VCaP (cell line): Measurements from ENCODE around the gene GGTLC2.
"Not testable (repeated sequence)": the region's sequence is repeated elsewhere in the genome, so short reads cannot be mapped to it uniquely, and the experiment has no call there.

ENCODE experiments used
- H3K27ac ChIP-seq: fragments of 450-650 bp; 2 replicates; pipeline ENCODE4 v1.5.1; 2017
- CTCF ChIP-seq: fragments of 450-650 bp; conservative IDR thresholded peaks from 2 replicates; pipeline ENCODE4 v1.5.1; 2017; ENCODE audit warnings: mild to moderate bottlenecking, moderate library complexity

The GGTLC2 gene

DNA sequence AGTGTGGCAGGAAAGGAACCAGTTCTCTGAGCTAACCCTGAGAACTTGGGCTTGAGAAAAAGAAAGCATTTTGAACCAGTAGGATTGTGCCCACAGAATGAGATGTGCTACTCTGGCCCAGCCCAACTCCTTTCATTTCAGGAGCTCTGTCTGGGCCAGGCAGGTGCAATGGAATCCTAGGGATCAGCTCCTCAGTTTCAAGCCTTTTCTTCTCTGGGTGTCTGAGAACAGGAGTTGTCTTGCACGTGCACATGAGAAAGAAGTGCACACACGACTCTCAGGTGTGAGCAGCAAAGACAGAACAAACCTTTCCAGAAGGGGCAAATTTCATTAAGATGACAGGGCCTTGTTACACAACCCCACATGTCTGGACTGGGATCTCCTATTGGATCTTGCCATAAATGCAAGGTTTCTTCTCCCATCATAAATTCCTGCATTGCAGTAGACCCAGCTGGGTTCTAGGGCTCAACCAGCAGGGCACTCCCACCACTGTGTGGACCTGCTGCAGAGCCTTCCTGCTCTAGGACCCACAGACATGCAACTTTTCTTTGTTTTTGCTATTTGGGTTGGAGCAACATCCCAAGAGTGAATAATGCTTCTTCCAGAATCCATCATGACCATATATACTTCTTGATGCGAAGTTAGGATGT, 24.5 kb upstream of the GGTLC2 start:
- no peak for TF ChIP-seq CTCF
- H3K27ac ChIP-seq: no peak overlapping the region

DNA sequence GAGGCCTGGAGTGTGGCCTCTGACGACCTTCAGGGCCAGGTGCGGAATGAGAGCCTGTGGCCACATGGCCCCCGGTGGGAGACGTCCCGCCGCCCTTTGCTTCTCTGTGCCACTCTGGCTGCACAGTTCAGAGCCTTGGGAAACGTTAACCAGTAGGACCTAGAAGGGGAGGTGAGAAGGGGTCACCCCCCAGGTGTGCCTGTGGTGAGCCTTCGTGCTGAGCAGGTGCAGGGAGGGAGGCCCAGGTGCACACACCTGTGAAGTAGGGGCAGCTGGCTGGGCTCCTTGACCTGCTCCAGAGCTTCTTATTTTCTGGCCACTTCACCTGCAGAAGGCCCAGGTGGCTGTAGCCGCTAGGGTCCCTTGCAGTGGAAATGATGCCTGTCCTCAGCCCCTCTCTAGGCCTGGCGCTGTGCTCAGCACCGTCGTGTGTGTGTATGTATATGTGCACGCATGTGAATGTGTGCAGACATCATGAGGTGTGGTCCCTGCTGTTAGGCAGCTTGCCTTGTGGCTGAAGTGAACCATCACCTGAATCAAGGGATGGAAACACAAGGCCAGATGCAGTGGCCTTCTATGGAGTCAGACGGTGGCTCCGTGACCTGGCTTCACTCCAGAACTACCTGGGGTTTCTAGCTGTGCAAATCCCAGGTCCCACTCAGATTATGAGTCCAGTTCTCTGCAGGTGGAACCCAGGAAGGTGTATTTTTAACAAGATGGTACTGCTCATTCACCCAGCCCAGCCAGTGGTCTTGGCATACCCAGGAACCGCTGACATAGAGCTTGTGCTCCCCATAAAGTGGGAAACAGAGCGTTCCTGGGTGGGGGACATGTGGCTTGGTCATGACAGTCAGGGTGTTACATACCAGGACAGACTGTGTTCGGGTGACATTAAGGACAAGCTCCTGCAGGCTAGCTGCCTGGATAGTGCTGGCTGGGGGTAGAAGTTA, 15.6 kb upstream of the GGTLC2 start:
- not testable (repeated sequence) for H3K27ac ChIP-seq

- H3K27ac ChIP-seq: not testable (repeated sequence)
Measured at GRCh38 chr22:22631223-22631652, 13.2 kb upstream of the GGTLC2 start.

GRCh38 chr22:22632226-22632625, 12.2 kb upstream of the GGTLC2 start:
- H3K27ac ChIP-seq: not testable (repeated sequence)

GRCh38 chr22:22633533-22633932, 10.9 kb upstream of the GGTLC2 start:
- not testable (repeated sequence) for H3K27ac ChIP-seq

DNA sequence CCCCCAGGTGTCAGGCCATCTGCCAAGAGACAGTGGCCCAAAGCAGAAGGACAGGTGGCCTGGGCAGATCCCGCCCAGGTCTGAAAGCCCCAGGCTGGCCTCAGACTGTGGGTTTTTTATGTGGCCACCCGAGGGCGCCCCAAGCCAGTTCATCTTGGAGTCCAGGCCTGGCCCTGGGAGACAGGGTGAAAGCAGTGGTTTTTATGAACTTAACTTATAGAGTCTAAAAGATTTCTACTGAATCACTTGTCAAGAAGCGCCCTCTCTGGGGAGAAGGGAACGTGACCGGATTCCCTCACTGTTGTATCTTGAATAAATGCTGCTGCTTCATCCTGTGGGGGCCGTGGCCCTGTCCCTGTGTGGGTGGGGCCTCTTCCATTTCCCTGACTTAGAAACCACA, 8.2 kb upstream of the GGTLC2 start:
- H3K27ac ChIP-seq: not testable (repeated sequence)

GRCh38 chr22:22638313-22638712, 6.1 kb upstream of the GGTLC2 start:
- not testable (repeated sequence) for H3K27ac ChIP-seq

DNA sequence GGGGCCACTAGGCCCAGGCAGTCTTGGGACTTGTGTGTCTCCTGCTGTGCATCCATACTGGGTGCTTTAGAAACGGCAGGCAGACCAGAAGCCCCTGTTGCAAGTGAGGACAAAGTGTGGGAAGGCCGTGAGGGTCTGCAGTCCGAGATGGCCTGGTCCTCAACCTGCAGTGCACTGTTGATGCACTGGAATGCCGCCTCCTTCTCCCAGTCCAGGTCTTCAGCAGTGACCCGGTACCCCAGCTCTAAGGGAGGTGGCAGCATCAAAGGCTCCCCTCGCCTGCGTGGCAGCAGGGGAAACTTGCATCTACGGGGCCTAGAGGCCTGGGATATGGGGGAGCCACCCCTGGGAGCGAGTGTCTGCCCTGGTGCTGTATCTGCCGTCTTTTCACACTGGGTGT, 2.2 kb upstream of the GGTLC2 start:
- not testable (repeated sequence) for H3K27ac ChIP-seq

DNA sequence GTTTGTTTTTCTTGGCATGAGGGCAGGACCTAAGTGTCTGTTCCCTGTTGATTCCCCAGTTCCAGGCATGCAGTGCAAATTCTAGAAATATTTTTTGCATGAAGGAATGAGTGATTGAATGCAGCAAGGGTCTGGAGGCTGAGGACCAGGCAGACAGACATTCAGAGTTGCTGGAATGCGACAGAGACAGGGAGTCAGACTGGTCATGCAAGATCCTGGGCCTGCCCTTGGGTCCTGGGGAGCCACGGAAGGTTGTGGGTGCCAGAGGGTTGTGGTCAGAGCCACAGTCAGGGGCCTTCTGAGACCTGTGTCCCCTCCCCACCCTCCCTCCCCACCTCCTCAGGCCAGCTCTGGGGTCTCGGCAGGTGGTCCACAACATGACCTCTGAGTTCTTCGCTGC, 1.6 kb downstream of the GGTLC2 start:
- not testable (repeated sequence) for H3K27ac ChIP-seq

DNA sequence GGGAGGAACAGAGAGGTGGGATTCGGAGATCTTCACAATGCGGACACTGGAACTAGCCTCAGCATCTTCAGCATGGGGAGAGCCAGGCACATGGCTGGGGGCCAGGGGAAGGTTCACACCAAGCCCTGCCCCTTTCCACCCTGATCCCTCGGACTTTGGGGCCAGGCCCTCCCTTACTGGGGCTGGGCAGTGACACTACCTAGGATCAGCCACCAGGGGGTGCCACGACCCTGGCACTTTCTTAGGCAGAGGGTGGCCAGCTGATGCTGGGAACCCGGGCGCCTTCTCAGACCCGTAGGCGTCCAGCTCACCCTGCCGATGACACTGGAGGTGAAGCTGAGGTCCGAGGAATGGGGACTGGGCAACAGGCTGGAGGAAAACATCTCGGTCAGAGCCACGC, 3.5 kb downstream of the GGTLC2 start:
- not testable (repeated sequence) for H3K27ac ChIP-seq

DNA sequence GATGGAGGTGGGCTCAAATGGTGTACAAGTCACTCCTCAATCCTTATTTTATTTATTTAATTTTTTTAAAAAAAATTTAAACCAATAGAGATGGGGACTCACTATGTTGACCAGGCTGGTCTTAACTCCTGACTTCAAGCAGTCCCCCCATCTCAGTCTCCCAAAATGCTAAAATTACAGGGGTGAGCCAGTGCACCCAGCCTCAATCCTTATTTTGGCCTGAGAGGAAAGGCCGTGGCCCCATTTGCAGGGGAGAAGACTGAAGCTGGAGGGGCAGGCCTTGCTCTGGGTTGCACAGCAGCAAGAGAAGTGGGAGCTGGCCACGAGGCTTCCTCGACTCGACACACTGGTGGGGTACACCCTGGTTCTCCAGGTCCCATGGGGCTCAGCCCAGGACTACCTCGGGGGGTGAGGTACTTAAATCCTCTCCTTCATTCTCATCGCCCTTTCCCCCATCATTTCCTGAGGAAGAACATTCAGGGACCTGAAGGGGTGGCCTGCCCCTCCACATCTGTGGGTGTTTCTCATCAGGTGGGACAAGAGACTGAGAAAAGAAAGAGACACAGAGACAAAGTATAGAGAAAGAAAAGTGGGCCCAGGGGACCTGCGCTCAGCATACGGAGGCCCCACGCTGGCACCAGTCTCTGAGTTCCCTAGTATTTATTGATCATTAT, 4.6 kb downstream of the GGTLC2 start:
- H3K27ac ChIP-seq: not testable (repeated sequence)

GRCh38 chr22:22649761-22650160, 5.3 kb downstream of the GGTLC2 start:
- not testable (repeated sequence) for H3K27ac ChIP-seq

DNA sequence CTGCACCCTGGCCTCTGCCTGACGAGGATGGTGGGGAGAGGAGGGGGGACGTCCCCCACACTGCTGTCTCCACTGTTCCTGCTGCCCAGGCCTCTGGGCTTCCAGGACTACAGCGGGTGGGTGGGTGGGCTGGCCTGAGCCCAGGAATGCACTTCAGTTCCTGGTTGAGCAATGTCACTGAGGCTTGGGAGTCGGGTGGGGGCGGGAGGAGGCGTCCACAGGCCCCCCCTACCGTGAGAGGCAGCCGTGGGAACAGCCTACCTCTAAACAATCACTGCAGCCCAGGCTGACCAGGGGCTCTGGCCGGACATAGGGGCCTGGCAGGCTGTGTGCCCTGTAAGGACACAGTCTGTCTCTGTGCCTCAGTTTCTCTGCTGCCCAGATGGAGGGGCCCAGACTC, 6.0 kb downstream of the GGTLC2 start:
- H3K27ac ChIP-seq: not testable (repeated sequence)

DNA sequence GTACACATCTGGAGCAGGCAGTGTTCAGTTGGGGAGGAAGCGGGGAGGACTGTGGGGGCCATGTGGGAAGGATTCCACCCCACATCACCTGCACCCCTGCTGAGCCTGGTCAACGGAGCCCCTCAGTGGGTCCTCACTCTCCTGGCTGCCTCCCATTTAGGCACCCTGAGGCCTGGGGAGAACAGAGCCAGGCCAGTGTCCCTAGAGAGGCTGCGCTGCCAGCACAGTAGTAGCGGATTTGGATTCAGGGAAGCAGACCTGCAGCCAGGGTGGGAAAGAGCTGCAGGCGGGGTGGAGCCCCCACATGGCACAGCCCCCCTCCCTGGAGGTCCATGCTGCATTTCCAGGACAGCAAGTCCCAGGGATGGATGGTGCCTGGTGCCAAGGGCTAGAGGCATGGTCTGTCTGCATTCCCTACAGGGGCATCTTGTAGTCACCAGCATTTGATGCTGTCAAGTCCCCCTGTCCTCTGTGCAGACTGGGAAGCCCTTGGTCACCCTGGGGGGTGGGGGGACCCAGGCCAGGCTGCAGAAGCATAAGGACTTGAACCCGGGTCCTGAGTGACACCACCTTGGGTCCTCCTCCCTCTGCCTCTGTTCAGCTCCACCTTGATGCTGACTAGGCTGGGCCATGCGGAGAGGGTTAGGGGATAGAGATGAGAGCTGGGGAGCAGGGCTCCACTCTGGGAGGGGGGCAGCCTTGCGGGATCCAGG, 6.5 kb downstream of the GGTLC2 start:
- H3K27ac ChIP-seq: not testable (repeated sequence)

DNA sequence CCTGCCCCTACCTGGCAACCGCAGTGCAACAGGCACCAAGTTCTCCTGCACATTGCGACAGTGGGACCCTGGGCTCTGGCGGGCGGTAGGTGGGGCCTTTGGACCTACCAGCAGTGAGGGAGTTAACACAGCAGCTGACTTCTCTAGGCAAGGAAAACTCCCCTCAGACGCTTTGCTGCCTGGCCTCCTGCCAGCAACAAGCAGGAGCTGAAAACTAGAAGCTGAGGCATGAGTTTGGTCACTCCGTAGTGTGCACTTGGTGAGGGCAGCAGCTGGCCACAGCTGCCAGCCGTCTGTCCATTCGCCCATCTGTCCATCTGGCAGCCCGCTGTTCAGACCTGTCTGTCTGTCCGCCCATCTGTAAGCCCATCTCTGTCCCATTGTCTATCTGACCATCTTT, 7.2 kb downstream of the GGTLC2 start:
- H3K27ac ChIP-seq: not testable (repeated sequence)

DNA sequence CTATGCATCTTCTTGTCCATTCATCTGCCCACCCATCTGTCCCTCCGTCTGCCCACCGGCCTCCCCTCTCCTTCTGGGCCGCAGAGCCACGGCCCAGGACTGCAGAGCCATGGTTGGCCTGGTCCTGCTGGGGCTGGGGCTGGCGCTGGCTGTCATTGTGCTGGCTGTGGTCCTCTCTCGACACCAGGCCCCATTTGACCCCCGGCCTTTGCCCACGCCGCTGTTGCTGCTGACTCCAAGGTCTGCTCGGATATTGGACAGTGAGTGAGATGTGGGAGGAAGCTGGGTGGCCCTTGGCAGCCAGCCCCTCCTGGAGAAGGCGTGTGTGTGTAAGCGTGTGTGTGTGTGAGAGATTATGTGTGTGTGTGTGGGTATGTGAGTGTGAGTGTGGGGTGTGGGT, 7.7 kb downstream of the GGTLC2 start:
- not testable (repeated sequence) for H3K27ac ChIP-seq

DNA sequence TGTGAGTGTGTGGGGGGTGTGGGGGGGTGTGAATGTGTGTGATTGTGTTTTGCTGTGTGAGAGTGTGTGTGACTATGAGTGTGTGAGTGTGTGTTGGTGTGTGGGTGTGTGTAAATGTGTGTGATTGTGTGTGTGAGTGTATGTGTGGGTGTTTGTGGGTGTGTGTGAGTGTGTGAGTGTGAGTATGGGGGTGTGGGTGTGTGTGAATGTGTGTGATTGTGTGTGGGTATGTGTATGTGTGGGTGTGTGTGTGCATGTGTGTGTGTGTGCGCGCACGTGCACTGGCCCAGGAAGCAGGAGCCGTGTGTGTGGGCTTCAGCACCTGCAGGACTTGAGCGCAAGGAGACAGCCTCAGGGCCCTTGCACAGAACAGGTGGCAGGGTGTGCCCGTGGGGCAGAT, 8.2 kb downstream of the GGTLC2 start:
- not testable (repeated sequence) for H3K27ac ChIP-seq

- H3K27ac ChIP-seq: not testable (repeated sequence)
Measured at GRCh38 chr22:22653677-22654381, 9.4 kb downstream of the GGTLC2 start.
